ENCODE results near the gene AMOT.

The AMOT gene

GRCh38 chrX:112808007-112808406, 32.6 kb downstream of the AMOT start:
- no peaks in the 10 kb centered on the region for H3K9me3 Mint-ChIP-seq
- TF ChIP-seq, protein P1, sequence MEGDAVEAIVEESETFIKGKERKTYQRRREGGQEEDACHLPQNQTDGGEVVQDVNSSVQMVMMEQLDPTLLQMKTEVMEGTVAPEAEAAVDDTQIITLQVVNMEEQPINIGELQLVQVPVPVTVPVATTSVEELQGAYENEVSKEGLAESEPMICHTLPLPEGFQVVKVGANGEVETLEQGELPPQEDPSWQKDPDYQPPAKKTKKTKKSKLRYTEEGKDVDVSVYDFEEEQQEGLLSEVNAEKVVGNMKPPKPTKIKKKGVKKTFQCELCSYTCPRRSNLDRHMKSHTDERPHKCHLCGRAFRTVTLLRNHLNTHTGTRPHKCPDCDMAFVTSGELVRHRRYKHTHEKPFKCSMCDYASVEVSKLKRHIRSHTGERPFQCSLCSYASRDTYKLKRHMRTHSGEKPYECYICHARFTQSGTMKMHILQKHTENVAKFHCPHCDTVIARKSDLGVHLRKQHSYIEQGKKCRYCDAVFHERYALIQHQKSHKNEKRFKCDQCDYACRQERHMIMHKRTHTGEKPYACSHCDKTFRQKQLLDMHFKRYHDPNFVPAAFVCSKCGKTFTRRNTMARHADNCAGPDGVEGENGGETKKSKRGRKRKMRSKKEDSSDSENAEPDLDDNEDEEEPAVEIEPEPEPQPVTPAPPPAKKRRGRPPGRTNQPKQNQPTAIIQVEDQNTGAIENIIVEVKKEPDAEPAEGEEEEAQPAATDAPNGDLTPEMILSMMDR (IDR thresholded peaks at IDR 0.05): no peak
- peaks cover 38% of the 10 kb centered on the region for H3K4me1 Mint-ChIP-seq
- peak overlapping the region; percentile 23 for H3K27ac Mint-ChIP-seq
- no peak for DNase-seq
- H3K36me3 Mint-ChIP-seq (ENCODE audit: low read depth): peaks cover 98% of the 10 kb centered on the region
- no peaks in the 10 kb centered on the region for H3K27me3 Mint-ChIP-seq (ENCODE audit: low read depth, poor library complexity)
- no peak overlapping the region for H3K4me3 Mint-ChIP-seq

GRCh38 chrX:112803060-112803459, 37.6 kb downstream of the AMOT start:
- Mint-ChIP-seq H3K27ac (peak overlapping the region; percentile 54), H3K27me3 (ENCODE audit: low read depth, poor library complexity) (no peaks in the 10 kb centered on the region), H3K9me3 (peaks cover 11% of the 10 kb centered on the region), H3K36me3 (ENCODE audit: low read depth) (peaks cover 95% of the 10 kb centered on the region), H3K4me1 (peaks cover 18% of the 10 kb centered on the region), H3K4me3 (no peak overlapping the region)
- DNase-seq: no peak
- TF ChIP-seq, protein P1 (IDR thresholded peaks at IDR 0.05): no peak

DNA sequence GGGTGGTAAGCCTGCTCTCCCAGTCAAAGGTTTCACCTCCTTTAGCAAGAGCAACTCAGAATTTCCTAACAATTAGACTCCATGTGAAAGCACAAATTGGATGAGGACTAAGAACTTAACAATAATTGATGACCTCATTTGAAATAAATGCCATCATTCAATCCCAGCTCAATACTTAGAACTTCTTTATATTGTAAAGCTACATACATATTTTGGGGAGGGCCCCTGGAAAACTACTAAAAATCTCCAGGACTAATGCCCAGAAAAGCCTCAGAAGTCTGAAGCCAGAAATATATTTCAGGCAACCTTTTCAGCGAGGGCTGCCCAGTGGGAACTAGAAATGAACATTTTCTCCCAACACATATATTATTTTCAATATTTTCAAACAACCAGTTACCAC, 38.1 kb downstream of the AMOT start:
- Mint-ChIP-seq H3K27me3 (ENCODE audit: low read depth, poor library complexity) (no peaks in the 10 kb centered on the region), H3K36me3 (ENCODE audit: low read depth) (peaks cover 95% of the 10 kb centered on the region), H3K27ac (peak overlapping the region; percentile 37), H3K4me3 (no peak overlapping the region), H3K4me1 (peaks cover 18% of the 10 kb centered on the region), H3K9me3 (peaks cover 14% of the 10 kb centered on the region)
- no peak for DNase-seq
- TF ChIP-seq, protein P1 (IDR thresholded peaks at IDR 0.05): no peak

GRCh38 chrX:112800971-112801775, 39.5 kb downstream of the AMOT start:
- Mint-ChIP-seq H3K9me3 (peaks cover 14% of the 10 kb centered on the region), H3K36me3 (ENCODE audit: low read depth) (peaks cover 95% of the 10 kb centered on the region), H3K4me3 (no peak overlapping the region), H3K27ac (peak overlapping the region; percentile 88), H3K4me1 (peaks cover 18% of the 10 kb centered on the region), H3K27me3 (ENCODE audit: low read depth, poor library complexity) (no peaks in the 10 kb centered on the region)
- DNase-seq: no peak
- TF ChIP-seq, protein P1 (IDR thresholded peaks at IDR 0.05): no peak

GRCh38 chrX:112799425-112799824, 41.2 kb downstream of the AMOT start:
- peaks cover 14% of the 10 kb centered on the region for H3K9me3 Mint-ChIP-seq
- no peak overlapping the region for H3K4me3 Mint-ChIP-seq
- no peak overlapping the region for H3K27ac Mint-ChIP-seq
- no peaks in the 10 kb centered on the region for H3K27me3 Mint-ChIP-seq (ENCODE audit: low read depth, poor library complexity)
- DNase-seq: no peak
- H3K36me3 Mint-ChIP-seq (ENCODE audit: low read depth): peaks cover 97% of the 10 kb centered on the region
- TF ChIP-seq, protein P1 (IDR thresholded peaks at IDR 0.05): no peak
- peaks cover 18% of the 10 kb centered on the region for H3K4me1 Mint-ChIP-seq

DNA sequence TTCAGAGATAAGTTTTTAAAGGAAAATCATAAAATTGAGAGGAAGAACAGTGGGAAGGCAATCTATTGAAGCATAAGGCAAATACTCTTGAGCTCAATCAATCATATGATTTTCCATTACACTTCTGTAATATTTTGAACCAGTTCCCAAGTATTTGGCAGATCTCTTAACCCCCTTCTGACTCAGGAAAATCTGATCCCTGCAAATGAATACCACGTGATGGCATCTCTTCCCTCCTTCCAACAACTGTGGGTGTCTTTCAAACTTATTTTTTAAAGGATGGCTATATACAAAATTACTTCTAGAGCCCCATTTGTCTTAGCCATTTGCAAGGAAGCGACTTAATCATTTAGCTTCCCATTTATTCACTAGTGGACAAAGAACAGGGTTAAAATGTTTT, 41.9 kb downstream of the AMOT start:
- Mint-ChIP-seq H3K27ac (no peak overlapping the region), H3K4me3 (no peak overlapping the region), H3K9me3 (peaks cover 14% of the 10 kb centered on the region), H3K4me1 (peaks cover 18% of the 10 kb centered on the region), H3K36me3 (ENCODE audit: low read depth) (peaks cover 97% of the 10 kb centered on the region), H3K27me3 (ENCODE audit: low read depth, poor library complexity) (no peaks in the 10 kb centered on the region)
- TF ChIP-seq, protein P1 (IDR thresholded peaks at IDR 0.05): no peak
- DNase-seq: no peak

All from nephron progenitor cell (in vitro differentiated cells).